Endothelial cell of umbilical vein (primary cell): Measurements from ENCODE around the gene GAA. TPM values are rescaled to one million over a fixed set of nuclear protein-coding genes. Genes with fewer than 3 reads are reported as not detected.

Source experiments
- BruUV-seq: library from RNA; stranded (reverse); fragments of 400-500 nt; replicated peaks from 2 replicates; lab custom pipeline; 2021; lab: Mats Ljungman, UMichigan
- CTCF ChIA-PET: fragments of 300-600, 350-600 bp; sonication (Branson Sonifier 250); formaldehyde crosslinking; loops from one replicate; lab custom pipeline; 2021; ENCODE audit warnings: antibody characterized with exemption, inconsistent platforms; lab: Charles Lee
- POLR2A ChIA-PET: fragments of 300-600, 350-600 bp; sonication (Branson Sonifier 250); formaldehyde crosslinking; loops from one replicate; lab custom pipeline; 2021; ENCODE audit warnings: antibody characterized with exemption, inconsistent platforms; lab: Charles Lee
- DNase-seq: peaks from one replicate; pipeline ENCODE4 v3.0.0-alpha.2; 2011; ENCODE audit warnings: low read depth, low spot score
- FAIRE-seq: peaks from 2 replicates; lab custom pipeline; 2011; peaks lifted over from hg19 to GRCh38; lab: Jason Lieb, UNC
- H2AFZ ChIP-seq: 2 replicates; pipeline ENCODE4 v1.6.0; 2012; ENCODE audit warnings: low read depth, low read length, control low read depth, inconsistent platforms
- H3K27ac ChIP-seq: 2 replicates; pipeline ENCODE4 v1.5.1; 2011; ENCODE audit warnings: low read depth, mild to moderate bottlenecking, control low read depth, low read length, moderate library complexity; ENCODE audit not compliant: insufficient read depth
- H3K27me3 ChIP-seq, 2 experiments: 2 replicates each; pipeline versions ENCODE4 v1.6.0 to v1.6.1; 2011; ENCODE audit warnings: low read length in 2 of 2, mixed read lengths in 1 of 2; ENCODE audit not compliant: control insufficient read depth in 2 of 2, insufficient read depth in 2 of 2
- H3K36me3 ChIP-seq, 2 experiments: 2 replicates in 1 of 2; 3 replicates in 1 of 2; pipeline ENCODE4 v1.5.1; 2011; ENCODE audit warnings: low read length in 2 of 2, mild to moderate bottlenecking in 1 of 2, moderate library complexity in 1 of 2; ENCODE audit not compliant: control insufficient read depth in 2 of 2, insufficient read depth in 2 of 2; ENCODE audit errors: extremely low read depth in 1 of 2
- H3K4me1 ChIP-seq: 3 replicates; pipeline ENCODE4 v1.5.1; 2011; ENCODE audit warnings: mild to moderate bottlenecking, low read length; ENCODE audit not compliant: control insufficient read depth, insufficient read depth; ENCODE audit errors: extremely low read depth
- H3K4me2 ChIP-seq: 2 replicates; pipeline ENCODE4 v1.6.1; 2011; ENCODE audit warnings: low read length, control low read depth, mixed read lengths; ENCODE audit not compliant: insufficient read depth
- H3K4me3 ChIP-seq, 3 experiments: fragments of 200-600 bp in 1 of 3; sonication (generic), shearing (Covaris generic) in 1 of 3; replicated peaks in 1 of 3; 2 replicates each; pipeline ENCODE4 v1.5.1; 2011 to 2016; ENCODE audit warnings: control low read depth in 3 of 3, low read length in 3 of 3, mild to moderate bottlenecking in 2 of 3, inconsistent platforms in 1 of 3, low read depth in 1 of 3, moderate library complexity in 1 of 3; ENCODE audit not compliant: insufficient read depth in 1 of 3
- H3K79me2 ChIP-seq: 2 replicates; pipeline ENCODE4 v1.6.0; 2012; ENCODE audit warnings: low read length, inconsistent platforms; ENCODE audit not compliant: control insufficient read depth, insufficient read depth
- H3K9ac ChIP-seq: replicated peaks from 2 replicates; pipeline ENCODE3; 2011; ENCODE audit warnings: low read length, control low read depth; ENCODE audit not compliant: insufficient read depth; ENCODE audit errors: extremely low read depth
- H3K9me1 ChIP-seq: replicated peaks from 3 replicates; pipeline ENCODE4 v1.6.0; 2011; ENCODE audit warnings: mild to moderate bottlenecking, low read length; ENCODE audit not compliant: control insufficient read depth, insufficient read depth; ENCODE audit errors: extremely low read depth
- H3K9me3 ChIP-seq: replicated peaks from 2 replicates; pipeline ENCODE4 v1.5.1; 2012; ENCODE audit warnings: low read length, inconsistent platforms; ENCODE audit not compliant: control insufficient read depth, insufficient read depth
- H4K20me1 ChIP-seq: replicated peaks from 2 replicates; pipeline ENCODE3; 2011; ENCODE audit warnings: mild to moderate bottlenecking, low read length; ENCODE audit not compliant: control insufficient read depth, insufficient read depth; ENCODE audit errors: extremely low read depth
- CTCF ChIP-seq, 2 donors: IDR thresholded peaks; 1 replicate in 1 of 2; 2 replicates in 1 of 2; pipeline ENCODE4 v1.5.1; 2011; ENCODE audit warnings: low read length in 2 of 2, mild to moderate bottlenecking in 2 of 2, moderate library complexity in 2 of 2, control low read depth in 1 of 2, inconsistent platforms in 1 of 2, low read depth in 1 of 2; ENCODE audit not compliant: insufficient read depth in 1 of 2; ENCODE audit errors: extremely low read depth in 1 of 2
- EZH2 ChIP-seq: IDR thresholded peaks from 2 replicates; pipeline ENCODE4 v1.6.1; 2012; ENCODE audit warnings: borderline replicate concordance, low read depth, mild to moderate bottlenecking, moderate library complexity, low read length, inconsistent platforms; ENCODE audit not compliant: severe bottlenecking
- FOS ChIP-seq: IDR thresholded peaks from 2 replicates; pipeline ENCODE4 v1.6.1; 2011; ENCODE audit warnings: mild to moderate bottlenecking, low read length, moderate library complexity, borderline replicate concordance; ENCODE audit not compliant: insufficient read depth
- GATA2 ChIP-seq: IDR thresholded peaks from 2 replicates; pipeline ENCODE4 v1.7.0; 2011; ENCODE audit warnings: low read depth, mild to moderate bottlenecking, moderate library complexity, mixed read lengths, low read length; ENCODE audit not compliant: insufficient read length, insufficient read depth
- JUN ChIP-seq: IDR thresholded peaks from 2 replicates; pipeline ENCODE4 v1.6.1; 2011; ENCODE audit warnings: borderline replicate concordance, low read depth; ENCODE audit not compliant: insufficient read length, insufficient read depth
- MAX ChIP-seq: IDR thresholded peaks from 2 replicates; pipeline ENCODE4 v1.6.1; 2011; ENCODE audit not compliant: insufficient read depth, insufficient read length
- MYC ChIP-seq: IDR thresholded peaks from one replicate; pipeline ENCODE4 v1.6.1; 2011; ENCODE audit warnings: mild to moderate bottlenecking, low read depth, low read length
- POLR2A ChIP-seq: IDR thresholded peaks from 2 replicates; pipeline ENCODE4 v1.6.1; 2012; ENCODE audit warnings: low read depth, mild to moderate bottlenecking, control low read depth, low read length
- POLR2AphosphoS5 ChIP-seq: IDR thresholded peaks from 2 replicates; pipeline ENCODE4 v1.6.1; 2012; ENCODE audit warnings: low read depth, mild to moderate bottlenecking, control low read depth, low read length, moderate library complexity; ENCODE audit not compliant: insufficient read depth
- dilution Hi-C: fragments of 300-500 bp; cut with MboI; formaldehyde crosslinking; loops from one replicate; pipeline ENCODE4 v1.15.0; 2019; ENCODE audit warnings: low sequenced_read_pairs; ENCODE audit not compliant: extremely low pct_ligation_motif_present
- intact Hi-C: fragments of 100-400 bp; cut with micrococcal nuclease; formaldehyde crosslinking; loops from one replicate; pipeline ENCODE4 v1.10.0; 2022
- polyA plus RNA-seq, 4 experiments: library from polyadenylated mRNA; depleted of rRNA in 3 of 4; stranded (reverse) in 3 of 4; unstranded in 1 of 4; fragments of >200 nt; gene quantifications; 2 replicates each; pipeline versions ENCODE4 v1.2.1 to v1.2.3, GENCODE V29; 2011 to 2012; ENCODE audit warnings: missing spikeins in 1 of 4
- total RNA-seq: library from RNA; stranded (reverse); gene quantifications from 2 replicates; pipeline ENCODE4 v1.2.3, GENCODE V29; 2021

The GAA gene
- total and polyA plus RNA-seq, 2 donors (not counting 3 experiments of a cell fraction or from before 2014, with no cell fraction given): 26.3 to 49.7 TPM

- ChIA-PET CTCF (interaction anchor here (0.5 to 2.9 kb wide), 5 partner anchors 9 to 1101 kb away, joined by 3 to 20 read pairs (median 5); partner anchors contain the start of gene GAA), POLR2A (interaction anchor here (0.7 kb wide), 1 partner anchor 163 kb away, joined by 7 read pairs; no protein-coding TSS in a partner anchor)
- no peaks in the 10 kb centered on the region for H3K9me3 ChIP-seq
- H3K79me2 ChIP-seq: no peaks in the 10 kb centered on the region
- no peak overlapping the region for H3K9ac ChIP-seq
- H3K4me1 ChIP-seq: no peaks in the 10 kb centered on the region
- no peak for FAIRE-seq
- H3K4me2 ChIP-seq: no peak overlapping the region
- no peak for TF ChIP-seq JUN
- no peak overlapping the region for H3K4me3 ChIP-seq
- no peaks in the 10 kb centered on the region for H3K27me3 ChIP-seq
- H2AFZ ChIP-seq: no peak overlapping the region
- no peaks in the 10 kb centered on the region for H3K36me3 ChIP-seq
- dilution Hi-C loops: no loop called here
- no peaks in the 10 kb centered on the region for H3K9me1 ChIP-seq
- intact Hi-C loops: no loop called here
- no peak overlapping the region for H3K27ac ChIP-seq
- DNase-seq: no peak
- no TSS peak for BruUV-seq
- H4K20me1 ChIP-seq: no peaks in the 10 kb centered on the region
These were observed 16.6 kb upstream of the GAA start for GRCh38 chr17:80084773-80085172.

- no peaks in the 10 kb centered on the region for H3K9me3 ChIP-seq
- dilution Hi-C loops (no loop called here), intact Hi-C loops (no loop called here)
- ChIA-PET POLR2A (no interaction called here), CTCF (interaction anchor here (1.1 to 1.5 kb wide), 3 partner anchors 15 to 78 kb away, joined by 5 to 6 read pairs (median 5); partner anchors contain the start of gene GAA)
- H4K20me1 ChIP-seq: no peaks in the 10 kb centered on the region
- H3K4me1 ChIP-seq: no peaks in the 10 kb centered on the region
- H3K4me3 ChIP-seq: no peak overlapping the region
- H3K36me3 ChIP-seq: no peaks in the 10 kb centered on the region
- no peaks in the 10 kb centered on the region for H3K9me1 ChIP-seq
- H3K79me2 ChIP-seq: no peaks in the 10 kb centered on the region
- no peak for FAIRE-seq
- TF ChIP-seq MAX (no peak), MYC (no peak), GATA2 (no peak), EZH2 (no peak), POLR2AphosphoS5 (no peak), FOS (no peak), CTCF (IDR thresholded peaks at IDR 0.05; ENCODE audit: extremely low read depth in 1 of 2, insufficient read depth in 1 of 2, low read depth in 1 of 2, low read length in 2 of 2) (no peak), JUN (no peak), POLR2A (no peak)
- no peaks in the 10 kb centered on the region for H3K27me3 ChIP-seq
- H3K9ac ChIP-seq: no peak overlapping the region
- H2AFZ ChIP-seq: no peak overlapping the region
- BruUV-seq: no TSS peak
- no peak for DNase-seq
- no peak overlapping the region for H3K27ac ChIP-seq
- no peak overlapping the region for H3K4me2 ChIP-seq
These were observed 15.3 kb upstream of the GAA start for GRCh38 chr17:80086081-80086480.
